Panc1 (cell line): ENCODE measurements around the gene DAPK2.

ENCODE experiments used
- POLR2AphosphoS5 ChIP-seq: IDR thresholded peaks from 2 replicates; pipeline ENCODE4 v1.6.1; 2012; ENCODE audit warnings: mild to moderate bottlenecking, low read depth, low read length, moderate library complexity
- SIN3A ChIP-seq: IDR thresholded peaks from 2 replicates; pipeline ENCODE4 v1.6.1; 2012; ENCODE audit warnings: low read depth, mild to moderate bottlenecking, low read length, moderate library complexity, borderline replicate concordance; ENCODE audit not compliant: insufficient read depth
- TCF7L2 ChIP-seq: IDR thresholded peaks from 2 replicates; pipeline ENCODE4 v1.6.1; 2011; ENCODE audit warnings: mild to moderate bottlenecking, low read depth, low read length, inconsistent platforms
- TF ChIP-seq, protein P1 (sequence below): fragments of 450-650 bp; IDR thresholded peaks from 2 replicates; pipeline ENCODE4 v1.5.1; 2017; ENCODE audit warnings: mild to moderate bottlenecking
- TF ChIP-seq, protein P2 (sequence below), 2 experiments: IDR thresholded peaks; 2 replicates each; pipeline ENCODE4 v1.6.1; 2011 to 2012; ENCODE audit warnings: low read depth in 2 of 2, control low read depth in 1 of 2, low read length in 1 of 2, mild to moderate bottlenecking in 1 of 2, moderate library complexity in 1 of 2; ENCODE audit not compliant: insufficient read depth in 1 of 2

DNA sequence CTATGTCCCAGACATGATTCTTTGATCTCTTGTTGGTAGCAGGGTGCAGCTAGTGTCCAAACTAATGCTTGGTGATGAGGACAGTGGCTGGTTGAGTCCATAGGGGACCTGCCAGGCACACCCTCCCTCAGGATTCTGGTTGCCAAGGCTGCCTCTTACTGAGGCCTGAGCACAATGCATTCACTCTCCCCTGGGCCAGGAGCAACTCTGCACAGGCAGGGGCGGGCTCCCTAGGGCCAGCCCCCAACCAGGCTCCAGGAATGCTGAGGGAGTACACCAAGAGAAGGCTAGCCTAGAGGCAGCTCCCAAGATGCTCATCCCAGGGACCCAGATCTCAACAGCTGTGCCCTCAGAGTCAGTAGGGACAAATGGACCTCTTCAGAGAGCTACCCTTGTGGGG is 166.3 kb downstream of the DAPK2 start:
- TF ChIP-seq, protein P1, sequence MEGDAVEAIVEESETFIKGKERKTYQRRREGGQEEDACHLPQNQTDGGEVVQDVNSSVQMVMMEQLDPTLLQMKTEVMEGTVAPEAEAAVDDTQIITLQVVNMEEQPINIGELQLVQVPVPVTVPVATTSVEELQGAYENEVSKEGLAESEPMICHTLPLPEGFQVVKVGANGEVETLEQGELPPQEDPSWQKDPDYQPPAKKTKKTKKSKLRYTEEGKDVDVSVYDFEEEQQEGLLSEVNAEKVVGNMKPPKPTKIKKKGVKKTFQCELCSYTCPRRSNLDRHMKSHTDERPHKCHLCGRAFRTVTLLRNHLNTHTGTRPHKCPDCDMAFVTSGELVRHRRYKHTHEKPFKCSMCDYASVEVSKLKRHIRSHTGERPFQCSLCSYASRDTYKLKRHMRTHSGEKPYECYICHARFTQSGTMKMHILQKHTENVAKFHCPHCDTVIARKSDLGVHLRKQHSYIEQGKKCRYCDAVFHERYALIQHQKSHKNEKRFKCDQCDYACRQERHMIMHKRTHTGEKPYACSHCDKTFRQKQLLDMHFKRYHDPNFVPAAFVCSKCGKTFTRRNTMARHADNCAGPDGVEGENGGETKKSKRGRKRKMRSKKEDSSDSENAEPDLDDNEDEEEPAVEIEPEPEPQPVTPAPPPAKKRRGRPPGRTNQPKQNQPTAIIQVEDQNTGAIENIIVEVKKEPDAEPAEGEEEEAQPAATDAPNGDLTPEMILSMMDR = no peak
- TF ChIP-seq POLR2AphosphoS5 (no peak), TCF7L2 (no peak), SIN3A (no peak)
- TF ChIP-seq, protein P2, sequence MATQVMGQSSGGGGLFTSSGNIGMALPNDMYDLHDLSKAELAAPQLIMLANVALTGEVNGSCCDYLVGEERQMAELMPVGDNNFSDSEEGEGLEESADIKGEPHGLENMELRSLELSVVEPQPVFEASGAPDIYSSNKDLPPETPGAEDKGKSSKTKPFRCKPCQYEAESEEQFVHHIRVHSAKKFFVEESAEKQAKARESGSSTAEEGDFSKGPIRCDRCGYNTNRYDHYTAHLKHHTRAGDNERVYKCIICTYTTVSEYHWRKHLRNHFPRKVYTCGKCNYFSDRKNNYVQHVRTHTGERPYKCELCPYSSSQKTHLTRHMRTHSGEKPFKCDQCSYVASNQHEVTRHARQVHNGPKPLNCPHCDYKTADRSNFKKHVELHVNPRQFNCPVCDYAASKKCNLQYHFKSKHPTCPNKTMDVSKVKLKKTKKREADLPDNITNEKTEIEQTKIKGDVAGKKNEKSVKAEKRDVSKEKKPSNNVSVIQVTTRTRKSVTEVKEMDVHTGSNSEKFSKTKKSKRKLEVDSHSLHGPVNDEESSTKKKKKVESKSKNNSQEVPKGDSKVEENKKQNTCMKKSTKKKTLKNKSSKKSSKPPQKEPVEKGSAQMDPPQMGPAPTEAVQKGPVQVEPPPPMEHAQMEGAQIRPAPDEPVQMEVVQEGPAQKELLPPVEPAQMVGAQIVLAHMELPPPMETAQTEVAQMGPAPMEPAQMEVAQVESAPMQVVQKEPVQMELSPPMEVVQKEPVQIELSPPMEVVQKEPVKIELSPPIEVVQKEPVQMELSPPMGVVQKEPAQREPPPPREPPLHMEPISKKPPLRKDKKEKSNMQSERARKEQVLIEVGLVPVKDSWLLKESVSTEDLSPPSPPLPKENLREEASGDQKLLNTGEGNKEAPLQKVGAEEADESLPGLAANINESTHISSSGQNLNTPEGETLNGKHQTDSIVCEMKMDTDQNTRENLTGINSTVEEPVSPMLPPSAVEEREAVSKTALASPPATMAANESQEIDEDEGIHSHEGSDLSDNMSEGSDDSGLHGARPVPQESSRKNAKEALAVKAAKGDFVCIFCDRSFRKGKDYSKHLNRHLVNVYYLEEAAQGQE (IDR thresholded peaks at IDR 0.05; ENCODE audit: insufficient read depth in 1 of 2, low read depth in 2 of 2, low read length in 1 of 2) = no peak
